OCI-LY7 (cell line): ENCODE data around the gene PTPN9.

Experiments
- CTCF ChIP-seq: fragments of 200-600 bp; sonication (generic); conservative IDR thresholded peaks from 2 replicates; pipeline ENCODE4 v1.5.1; 2014; ENCODE audit warnings: mild to moderate bottlenecking, antibody characterized with exemption, low read length, moderate library complexity, mixed read lengths
- EZH2phosphoT487 ChIP-seq: fragments of 200-600 bp; sonication (generic); IDR thresholded peaks from 2 replicates; pipeline ENCODE4 v1.6.1; 2018; ENCODE audit warnings: low read depth, borderline replicate concordance, mild to moderate bottlenecking, mixed run types, antibody characterized with exemption, low read length, moderate library complexity, mixed read lengths

DNA sequence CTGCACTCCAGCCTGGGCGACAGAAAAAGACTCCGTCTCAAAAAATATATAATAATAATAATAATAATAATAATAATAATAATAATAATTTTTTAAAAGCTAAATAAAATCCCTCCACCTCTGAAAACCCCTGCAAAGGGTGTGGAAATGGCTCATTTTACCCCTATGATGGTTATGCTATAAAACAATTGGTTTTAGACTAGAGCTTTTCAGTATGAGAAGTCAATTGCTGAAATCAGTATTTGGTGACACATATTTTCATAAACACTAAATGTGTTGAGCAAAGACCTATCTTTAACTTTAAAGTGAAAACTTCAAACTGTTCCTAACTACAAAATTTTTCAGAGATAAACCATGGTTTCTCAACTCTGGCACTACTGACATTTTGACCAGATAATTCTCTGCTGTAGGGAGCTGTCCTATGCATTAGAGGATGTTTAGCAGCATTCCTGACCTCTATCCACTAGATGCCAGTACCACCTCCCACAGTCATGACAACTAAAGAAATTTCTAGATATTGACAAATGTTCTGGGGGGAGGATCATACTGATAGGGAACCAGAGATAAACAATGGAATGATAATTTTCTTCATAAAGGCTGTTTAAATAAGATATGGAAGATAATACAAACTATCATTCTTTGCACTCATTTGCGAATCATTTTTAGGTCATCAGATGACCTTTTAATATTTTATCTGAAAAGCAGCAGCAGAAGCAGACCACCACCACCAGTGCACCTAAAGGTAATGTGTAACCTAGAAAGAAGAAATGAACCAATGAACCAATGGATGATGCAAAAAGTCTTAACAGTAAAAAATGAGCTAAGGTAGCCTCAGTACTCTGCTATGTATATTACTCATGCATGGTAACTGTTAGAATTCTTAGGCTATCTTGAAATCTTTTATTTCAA, 13.8 kb downstream of the PTPN9 start:
- no peak for TF ChIP-seq CTCF
- TF ChIP-seq EZH2phosphoT487, result no peak
